OCI-LY7 (cell line): Measurements from ENCODE around the gene MRPL2. TPM values are rescaled to one million over a fixed set of nuclear protein-coding genes. Genes with fewer than 3 reads are reported as not detected.

Source experiments
- BruUV-seq: library from RNA; stranded (reverse); fragments of 400-500 nt; replicated peaks from 2 replicates; lab custom pipeline; 2021; lab: Mats Ljungman, UMichigan
- CTCF ChIA-PET: fragments of 300-600 bp; sonication (Branson Sonifier 250); formaldehyde crosslinking; loops from one replicate; lab custom pipeline; 2022; ENCODE audit warnings: antibody characterized with exemption; ENCODE audit not compliant: unreplicated experiment; lab: Charles Lee
- POLR2A ChIA-PET: fragments of 300-600 bp; sonication (Branson Sonifier 250); formaldehyde crosslinking; loops from one replicate; lab custom pipeline; 2022; ENCODE audit warnings: antibody characterized with exemption; lab: Charles Lee
- DNase-seq: peaks from one replicate; pipeline ENCODE4 v3.0.0-alpha.2; 2015; ENCODE audit warnings: low spot score
- H2AFZ ChIP-seq: fragments of 200-600 bp; sonication (generic), shearing (Covaris generic); 2 replicates; pipeline ENCODE4 v1.6.1; 2014; ENCODE audit warnings: mild to moderate bottlenecking, antibody characterized with exemption, low read length, moderate library complexity
- H3K27ac ChIP-seq: fragments of 200-600 bp; sonication (generic); 2 replicates; pipeline ENCODE4 v1.5.1; 2014; ENCODE audit warnings: mixed run types, low read depth, mild to moderate bottlenecking, moderate library complexity, low read length, inconsistent platforms; ENCODE audit not compliant: poor library complexity, severe bottlenecking
- H3K36me3 ChIP-seq: fragments of 200-600 bp; sonication (generic); 2 replicates; pipeline ENCODE4 v1.6.1; 2014; ENCODE audit warnings: mild to moderate bottlenecking, antibody characterized with exemption, low read length, moderate library complexity, mixed read lengths; ENCODE audit not compliant: insufficient read depth
- H3K4me1 ChIP-seq: fragments of 200-600 bp; sonication (generic); 2 replicates; pipeline ENCODE4 v1.5.1; 2014; ENCODE audit warnings: mild to moderate bottlenecking, low read length; ENCODE audit not compliant: insufficient read depth, poor library complexity, severe bottlenecking
- H3K4me2 ChIP-seq: fragments of 200-600 bp; sonication (generic); 2 replicates; pipeline ENCODE4 v1.6.1; 2014; ENCODE audit warnings: mild to moderate bottlenecking, low read length
- H3K4me3 ChIP-seq: fragments of 200-600 bp; sonication (generic); 2 replicates; pipeline ENCODE4 v1.5.1; 2014; ENCODE audit warnings: mild to moderate bottlenecking, low read depth, low read length; ENCODE audit not compliant: poor library complexity, severe bottlenecking
- H3K79me2 ChIP-seq: fragments of 200-600 bp; sonication (generic); 2 replicates; pipeline ENCODE4 v1.6.1; 2016; ENCODE audit warnings: low read depth, mild to moderate bottlenecking, low read length, moderate library complexity, mixed read lengths; ENCODE audit not compliant: insufficient read depth
- H3K9me2 ChIP-seq: fragments of 200-600 bp; sonication (generic); 2 replicates; pipeline ENCODE4 v1.6.1; 2016; ENCODE audit warnings: mild to moderate bottlenecking, low read length, mixed read lengths; ENCODE audit not compliant: insufficient read depth
- H3K9me3 ChIP-seq: fragments of 200-600 bp; sonication (generic); 2 replicates; pipeline ENCODE4 v1.6.1; 2014; ENCODE audit warnings: mild to moderate bottlenecking, mixed run types, low read length, mixed read lengths
- H4K20me1 ChIP-seq: fragments of 200-600 bp; sonication (generic); 2 replicates; pipeline ENCODE4 v1.6.1; 2014; ENCODE audit warnings: mild to moderate bottlenecking, antibody characterized with exemption, low read length, moderate library complexity, mixed read lengths; ENCODE audit not compliant: insufficient read depth
- CTCF ChIP-seq: fragments of 200-600 bp; sonication (generic); conservative IDR thresholded peaks from 2 replicates; pipeline ENCODE4 v1.5.1; 2014; ENCODE audit warnings: mild to moderate bottlenecking, antibody characterized with exemption, low read length, moderate library complexity, mixed read lengths
- EZH2phosphoT487 ChIP-seq: fragments of 200-600 bp; sonication (generic); IDR thresholded peaks from 2 replicates; pipeline ENCODE4 v1.6.1; 2018; ENCODE audit warnings: low read depth, borderline replicate concordance, mild to moderate bottlenecking, mixed run types, antibody characterized with exemption, low read length, moderate library complexity, mixed read lengths
- intact Hi-C: fragments of 100-400 bp; cut with micrococcal nuclease; formaldehyde crosslinking; loops from one replicate; pipeline ENCODE4 v1.10.0; 2022; ENCODE audit not compliant: unreplicated experiment
- total RNA-seq, 2 experiments: library from RNA; depleted of rRNA in 1 of 2; stranded (reverse); fragments of >200 nt in 1 of 2; shearing (Covaris generic) in 1 of 2; gene quantifications; 2 replicates each; pipeline ENCODE4 v1.2.3, GENCODE V29; 2014 to 2022

The MRPL2 gene
- total RNA-seq, 2 experiments from 2014 or later, result 25.8 to 81.7 TPM

GRCh38 chr6:43092635-43093034 lies 33.4 kb upstream of the MRPL2 start:
- CTCF ChIA-PET, result no interaction called here
- Histone ChIP-seq H3K4me3 (no peak overlapping the region), H4K20me1 (peaks cover 6% of the 10 kb centered on the region; the same call in 1 of the 2 replicates), H3K9me2 (no peaks in the 10 kb centered on the region), H3K4me2 (no peak overlapping the region), H3K79me2 (no peaks in the 10 kb centered on the region; the same call in 1 of the 2 replicates), H3K27ac (no peak overlapping the region), H3K36me3 (no peaks in the 10 kb centered on the region), H3K4me1 (peaks cover 23% of the 10 kb centered on the region), H2AFZ (no peak overlapping the region), H3K9me3 (no peaks in the 10 kb centered on the region)
- no TSS peak for BruUV-seq
- POLR2A ChIA-PET, result no interaction called here
- TF ChIP-seq EZH2phosphoT487 (no peak), CTCF (no peak)
- intact Hi-C loops, result no loop called here
- DNase-seq, result no peak

- CTCF ChIA-PET, result interaction anchor here (0.6 kb wide), 1 partner anchor 24 kb away, joined by 3 read pairs; no protein-coding TSS in a partner anchor
- Histone ChIP-seq H3K4me2 (no peak overlapping the region), H3K27ac (no peak overlapping the region), H2AFZ (no peak overlapping the region), H3K4me3 (no peak overlapping the region), H3K79me2 (no peaks in the 10 kb centered on the region), H3K4me1 (peaks cover 11% of the 10 kb centered on the region), H3K9me2 (no peaks in the 10 kb centered on the region), H3K36me3 (no peaks in the 10 kb centered on the region), H4K20me1 (peaks cover 6% of the 10 kb centered on the region; the same call in 1 of the 2 replicates), H3K9me3 (no peaks in the 10 kb centered on the region)
- intact Hi-C loops, result no loop called here
- POLR2A ChIA-PET, result interaction anchor here (1.0 kb wide), 1 partner anchor 9 kb away, joined by 4 read pairs; no protein-coding TSS in a partner anchor
- TF ChIP-seq CTCF, result no peak
- no peak for TF ChIP-seq EZH2phosphoT487
- no TSS peak for BruUV-seq
- no peak for DNase-seq
These were observed 32.3 kb upstream of the MRPL2 start for GRCh38 chr6:43091436-43091991.

DNA sequence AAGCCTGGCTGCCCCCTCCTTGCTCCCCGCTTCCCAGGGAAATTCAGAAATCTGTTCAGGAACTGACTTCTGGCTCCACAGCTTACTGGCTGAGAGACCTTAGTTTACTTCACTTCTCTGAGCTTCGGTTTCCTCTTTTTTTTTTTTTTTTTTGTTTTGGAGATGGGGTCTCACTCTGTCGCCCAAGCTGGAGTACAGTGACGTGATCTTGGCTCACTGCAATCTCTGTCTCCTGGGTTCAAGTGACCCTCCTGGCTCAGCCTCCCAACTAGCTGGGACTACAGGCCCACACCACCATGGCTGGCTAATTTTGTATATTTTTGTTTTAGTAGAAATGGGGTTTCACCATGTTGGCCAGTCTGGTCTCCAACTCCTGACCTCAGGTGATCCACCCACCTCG lies 31.8 kb upstream of the MRPL2 start:
- Histone ChIP-seq H3K9me3 (no peaks in the 10 kb centered on the region), H3K27ac (no peak overlapping the region), H3K4me1 (peaks cover 6% of the 10 kb centered on the region), H3K4me2 (no peak overlapping the region), H2AFZ (no peak overlapping the region), H3K4me3 (no peak overlapping the region), H3K79me2 (no peaks in the 10 kb centered on the region), H3K9me2 (no peaks in the 10 kb centered on the region), H3K36me3 (no peaks in the 10 kb centered on the region), H4K20me1 (peaks cover 6% of the 10 kb centered on the region; the same call in 1 of the 2 replicates)
- TF ChIP-seq EZH2phosphoT487 (no peak), CTCF (no peak)
- intact Hi-C loops, result no loop called here
- no peak for DNase-seq
- BruUV-seq, result no TSS peak
- ChIA-PET POLR2A (interaction anchor here (0.5 to 1.0 kb wide), 3 partner anchors 9 to 98 kb away, joined by 3 to 4 read pairs (median 4); no protein-coding TSS in a partner anchor), CTCF (interaction anchor here (0.6 kb wide), 1 partner anchor 24 kb away, joined by 3 read pairs; no protein-coding TSS in a partner anchor)
